Breast epithelium (tissue), 4 donors: ENCODE results near the gene TXNDC15. TPM values are rescaled to one million over a fixed set of nuclear protein-coding genes. Genes with fewer than 3 reads are reported as not detected.

Experiments used
- DNase-seq, 2 donors: peaks; one replicate each; pipeline ENCODE4 v3.0.0-alpha.2; 2019; ENCODE audit warnings: low spot score in 2 of 2
- H3K27ac ChIP-seq, 2 donors: fragments of 200-600 bp; sonication (generic) in 1 of 2; one replicate each; pipeline ENCODE4 v1.5.1; 2016 to 2019; ENCODE audit warnings: mild to moderate bottlenecking in 1 of 2
- H3K27me3 ChIP-seq, 2 donors: fragments of 200-600 bp; sonication (generic) in 1 of 2; one replicate each; pipeline versions ENCODE4 v1.5.1 to v1.6.0; 2017 to 2019; ENCODE audit warnings: control low read depth in 1 of 2, mild to moderate bottlenecking in 1 of 2
- H3K36me3 ChIP-seq: fragments of 200-600 bp; one replicate; pipeline ENCODE4 v1.5.1; 2019
- H3K4me1 ChIP-seq, 2 donors: fragments of 200-600 bp; sonication (generic); one replicate each; pipeline ENCODE4 v1.5.1; 2016 to 2019; ENCODE audit warnings: control low read depth in 1 of 2
- H3K4me3 ChIP-seq, 3 donors: fragments of 200-600 bp; sonication (generic); 1 replicate in 2 of 3; 2 replicates in 1 of 3; pipeline ENCODE4 v1.5.1; 2016 to 2019; ENCODE audit warnings: mild to moderate bottlenecking in 3 of 3, moderate library complexity in 2 of 3
- H3K9me3 ChIP-seq, 2 donors: fragments of 200-600 bp; sonication (generic) in 1 of 2; one replicate each; pipeline ENCODE4 v1.5.1; 2016 to 2019; ENCODE audit warnings: control low read depth in 1 of 2
- POLR2A ChIP-seq: fragments of 450-650 bp; IDR thresholded peaks from one replicate; pipeline ENCODE4 v1.6.1; 2016; ENCODE audit warnings: antibody characterized with exemption, mild to moderate bottlenecking, moderate library complexity
- POLR2AphosphoS5 ChIP-seq, 3 donors: sonication (generic); formaldehyde crosslinking; IDR thresholded peaks; one replicate each; pipeline ENCODE4 v1.6.1; 2017; ENCODE audit warnings: antibody characterized with exemption in 3 of 3
- intact Hi-C: fragments of 100-400 bp; cut with DNase I; formaldehyde crosslinking; loops from one replicate; pipeline ENCODE4 v1.15.1; 2023; ENCODE audit warnings: low total_unique reads
- total RNA-seq, 3 donors: library from RNA; depleted of rRNA; stranded (reverse); fragments of >200 nt; gene quantifications; one replicate each; pipeline ENCODE4 v1.1.0, GENCODE V29; 2016
- TF ChIP-seq, protein P1 (sequence below), 3 donors: fragments of 450-650 bp; IDR thresholded peaks; one replicate each; pipeline ENCODE4 v1.5.1; 2016 to 2017; ENCODE audit warnings: antibody characterized with exemption in 3 of 3, mild to moderate bottlenecking in 3 of 3, moderate library complexity in 3 of 3

The TXNDC15 gene
- total RNA-seq, 3 donors from 2014 or later: 68.0 to 80.0 (median 74.9) TPM

DNA sequence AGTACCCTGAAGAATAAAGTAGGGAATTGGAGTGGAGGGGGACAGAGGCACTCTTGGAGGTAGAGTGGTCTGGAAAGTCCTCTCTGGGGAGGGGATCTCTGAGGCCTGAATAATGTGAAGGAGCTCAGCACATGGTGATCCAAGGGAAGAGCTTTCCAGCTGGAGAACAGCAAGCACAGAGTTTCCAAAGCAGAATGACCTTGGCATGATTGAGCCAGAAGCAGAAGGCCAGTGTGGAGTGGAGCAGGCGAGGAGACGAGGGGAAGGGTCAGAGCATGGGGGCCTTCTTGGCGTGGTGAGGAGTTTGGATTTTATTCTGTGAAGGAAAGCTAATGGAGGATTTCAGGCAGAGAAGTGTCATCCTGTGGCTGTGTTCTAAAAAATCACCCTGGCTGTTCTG, 39.1 kb downstream of the TXNDC15 start:
- no peak for DNase-seq
- no peaks in the 10 kb centered on the region for H3K4me1 ChIP-seq
- H3K4me3 ChIP-seq: no peak overlapping the region
- TF ChIP-seq POLR2AphosphoS5 (IDR thresholded peaks at IDR 0.05) (no peak), POLR2A (no peak)
- TF ChIP-seq, protein P1, sequence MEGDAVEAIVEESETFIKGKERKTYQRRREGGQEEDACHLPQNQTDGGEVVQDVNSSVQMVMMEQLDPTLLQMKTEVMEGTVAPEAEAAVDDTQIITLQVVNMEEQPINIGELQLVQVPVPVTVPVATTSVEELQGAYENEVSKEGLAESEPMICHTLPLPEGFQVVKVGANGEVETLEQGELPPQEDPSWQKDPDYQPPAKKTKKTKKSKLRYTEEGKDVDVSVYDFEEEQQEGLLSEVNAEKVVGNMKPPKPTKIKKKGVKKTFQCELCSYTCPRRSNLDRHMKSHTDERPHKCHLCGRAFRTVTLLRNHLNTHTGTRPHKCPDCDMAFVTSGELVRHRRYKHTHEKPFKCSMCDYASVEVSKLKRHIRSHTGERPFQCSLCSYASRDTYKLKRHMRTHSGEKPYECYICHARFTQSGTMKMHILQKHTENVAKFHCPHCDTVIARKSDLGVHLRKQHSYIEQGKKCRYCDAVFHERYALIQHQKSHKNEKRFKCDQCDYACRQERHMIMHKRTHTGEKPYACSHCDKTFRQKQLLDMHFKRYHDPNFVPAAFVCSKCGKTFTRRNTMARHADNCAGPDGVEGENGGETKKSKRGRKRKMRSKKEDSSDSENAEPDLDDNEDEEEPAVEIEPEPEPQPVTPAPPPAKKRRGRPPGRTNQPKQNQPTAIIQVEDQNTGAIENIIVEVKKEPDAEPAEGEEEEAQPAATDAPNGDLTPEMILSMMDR (IDR thresholded peaks at IDR 0.05): no peak
- no peaks in the 10 kb centered on the region for H3K9me3 ChIP-seq
- no peaks in the 10 kb centered on the region for H3K27me3 ChIP-seq
- H3K36me3 ChIP-seq: no peaks in the 10 kb centered on the region
- H3K27ac ChIP-seq: no peak overlapping the region
- intact Hi-C loops: no loop called here

- intact Hi-C loops: no loop called here
- Histone ChIP-seq H3K36me3 (no peaks in the 10 kb centered on the region), H3K27ac (no peak overlapping the region), H3K4me3 (no peak overlapping the region), H3K27me3 (no peaks in the 10 kb centered on the region), H3K9me3 (no peaks in the 10 kb centered on the region), H3K4me1 (no peaks in the 10 kb centered on the region)
- TF ChIP-seq POLR2AphosphoS5 (IDR thresholded peaks at IDR 0.05) (no peak), POLR2A (no peak)
- TF ChIP-seq, protein P1 (IDR thresholded peaks at IDR 0.05): no peak
- DNase-seq: no peak
Observed at GRCh38 chr5:134913795-134914194, 39.6 kb downstream of the TXNDC15 start.

GRCh38 chr5:134917070-134917815, 43.1 kb downstream of the TXNDC15 start:
- H3K27ac ChIP-seq: no peak overlapping the region
- intact Hi-C loops: no loop called here
- no peaks in the 10 kb centered on the region for H3K4me1 ChIP-seq
- no peak overlapping the region for H3K4me3 ChIP-seq
- DNase-seq: no peak
- no peaks in the 10 kb centered on the region for H3K9me3 ChIP-seq
- no peak for TF ChIP-seq POLR2AphosphoS5 (IDR thresholded peaks at IDR 0.05)
- TF ChIP-seq, protein P1 (IDR thresholded peaks at IDR 0.05): no peak
- TF ChIP-seq POLR2A: no peak
- no peaks in the 10 kb centered on the region for H3K36me3 ChIP-seq
- H3K27me3 ChIP-seq: no peaks in the 10 kb centered on the region

DNA sequence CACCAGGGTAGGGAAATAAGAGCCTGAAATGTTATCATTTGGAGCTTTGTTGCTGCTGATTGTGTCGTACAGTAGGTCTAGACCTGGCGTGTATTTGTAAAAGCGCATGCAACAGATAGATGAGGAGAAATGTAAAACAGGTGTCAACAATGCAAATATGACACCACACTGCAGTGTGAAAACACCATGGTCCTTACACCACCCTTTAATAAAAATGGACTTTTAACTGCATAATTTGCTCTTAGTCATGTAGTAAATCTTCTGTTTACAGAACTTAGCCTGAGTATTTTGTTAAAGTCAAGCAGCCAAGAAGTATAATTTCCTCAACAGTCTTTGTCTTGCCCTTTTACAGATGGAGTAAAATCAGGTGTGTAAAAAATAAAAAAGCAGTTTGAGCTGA, 44.7 kb downstream of the TXNDC15 start:
- no peaks in the 10 kb centered on the region for H3K9me3 ChIP-seq
- H3K27me3 ChIP-seq: no peaks in the 10 kb centered on the region
- H3K27ac ChIP-seq: no peak overlapping the region
- intact Hi-C loops: no loop called here
- H3K4me3 ChIP-seq: no peak overlapping the region
- TF ChIP-seq POLR2AphosphoS5 (IDR thresholded peaks at IDR 0.05): no peak
- TF ChIP-seq, protein P1 (IDR thresholded peaks at IDR 0.05): no peak
- TF ChIP-seq POLR2A: no peak
- H3K36me3 ChIP-seq: no peaks in the 10 kb centered on the region
- no peak for DNase-seq
- H3K4me1 ChIP-seq: no peaks in the 10 kb centered on the region

DNA sequence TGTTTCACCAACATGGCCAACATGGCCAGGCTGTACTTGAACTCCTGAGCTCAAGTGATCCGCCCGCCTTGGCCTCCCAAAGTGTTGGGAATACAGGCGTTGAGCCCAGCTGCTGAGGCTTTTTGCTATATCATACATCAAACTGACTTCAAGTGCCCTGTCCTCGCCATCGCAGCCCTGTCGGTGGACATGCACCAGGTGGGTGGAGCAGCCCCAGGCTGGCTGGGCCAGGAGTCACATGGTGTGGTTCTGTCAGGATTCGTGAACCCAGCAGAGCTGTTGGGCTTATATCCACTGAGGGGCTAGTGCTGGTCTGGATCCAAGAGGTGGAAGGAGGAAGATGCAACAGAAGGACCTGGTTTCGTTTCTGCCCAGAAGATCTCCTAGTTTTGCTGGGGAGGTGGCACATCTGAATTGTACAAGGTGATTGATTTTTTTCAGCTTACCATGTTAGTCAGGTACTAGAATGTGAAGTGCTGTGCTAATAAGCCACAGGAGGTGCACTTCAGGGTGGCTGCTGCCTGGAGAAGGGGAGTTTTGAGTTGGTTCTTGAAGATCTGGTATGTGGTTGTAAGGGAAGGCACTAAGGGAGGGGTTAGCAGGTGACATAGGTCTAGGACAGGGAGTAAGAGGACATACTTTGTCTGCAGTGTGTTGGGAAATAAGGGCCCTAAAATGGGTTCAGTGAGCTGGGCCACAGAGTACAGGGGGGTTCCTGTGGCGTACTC, 46.8 kb downstream of the TXNDC15 start:
- Histone ChIP-seq H3K27ac (no peak overlapping the region), H3K4me1 (no peaks in the 10 kb centered on the region), H3K9me3 (no peaks in the 10 kb centered on the region), H3K27me3 (no peaks in the 10 kb centered on the region), H3K36me3 (no peaks in the 10 kb centered on the region), H3K4me3 (no peak overlapping the region)
- no peak for DNase-seq
- intact Hi-C loops: no loop called here
- TF ChIP-seq POLR2AphosphoS5 (IDR thresholded peaks at IDR 0.05) (no peak), POLR2A (no peak)
- TF ChIP-seq, protein P1 (IDR thresholded peaks at IDR 0.05): no peak
